DMS 273 (cell line): Measurements from ENCODE around the gene DEFB115.
"Not testable (repeated sequence)": the region's sequence is repeated elsewhere in the genome, so short reads cannot be mapped to it uniquely, and the experiment has no call there.

Source experiments
- DNase-seq: peaks from one replicate; lab custom pipeline; 2025; ENCODE audit not compliant: unreplicated experiment; lab: John Stamatoyannopoulos, UW

The DEFB115 gene, protein sequence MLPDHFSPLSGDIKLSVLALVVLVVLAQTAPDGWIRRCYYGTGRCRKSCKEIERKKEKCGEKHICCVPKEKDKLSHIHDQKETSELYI

DNA sequence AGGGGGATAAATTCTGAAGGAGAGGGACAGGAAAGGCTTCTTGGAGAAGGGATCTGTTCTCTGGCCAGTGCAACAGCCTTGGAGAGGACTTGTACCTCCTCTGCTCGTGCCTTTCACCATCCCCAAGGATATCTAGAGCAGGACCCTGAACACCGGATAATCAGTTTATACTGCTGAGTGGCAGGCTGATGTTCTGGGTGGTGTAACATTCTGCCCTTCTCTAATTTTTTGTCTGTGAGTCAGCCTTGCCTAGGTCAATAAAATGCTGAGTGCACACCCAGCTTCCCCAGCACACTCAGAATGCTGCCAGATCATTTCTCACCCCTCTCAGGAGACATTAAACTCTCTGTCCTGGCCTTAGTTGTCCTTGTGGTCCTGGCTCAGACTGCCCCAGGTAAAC, at the start of gene DEFB115:
DEFB115 (plus strand) TSS at position 301 of the 400 bp plus-strand sequence; CDS start at position 301, 0 bp downstream.
- no peak for DNase-seq

DNA sequence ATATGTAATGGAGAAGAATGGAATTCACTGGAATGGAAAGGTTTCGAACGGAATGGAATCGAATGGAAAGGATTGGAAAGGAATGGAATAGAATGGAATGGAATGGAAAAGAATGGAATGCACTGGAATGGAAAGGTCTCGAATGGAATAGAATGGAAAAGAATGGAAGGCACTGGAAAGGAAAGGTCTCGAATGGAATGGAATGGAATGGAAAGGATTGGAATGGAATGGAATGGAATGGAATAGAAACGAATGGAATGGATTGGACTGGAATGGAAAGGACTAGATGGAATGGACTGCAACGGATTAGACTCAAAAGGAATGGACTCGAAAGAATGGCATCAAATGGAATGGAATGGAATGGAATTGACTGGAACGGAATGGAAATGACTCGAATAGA, 20.5 kb upstream of the DEFB115 start:
- DNase-seq: no peak

DNA sequence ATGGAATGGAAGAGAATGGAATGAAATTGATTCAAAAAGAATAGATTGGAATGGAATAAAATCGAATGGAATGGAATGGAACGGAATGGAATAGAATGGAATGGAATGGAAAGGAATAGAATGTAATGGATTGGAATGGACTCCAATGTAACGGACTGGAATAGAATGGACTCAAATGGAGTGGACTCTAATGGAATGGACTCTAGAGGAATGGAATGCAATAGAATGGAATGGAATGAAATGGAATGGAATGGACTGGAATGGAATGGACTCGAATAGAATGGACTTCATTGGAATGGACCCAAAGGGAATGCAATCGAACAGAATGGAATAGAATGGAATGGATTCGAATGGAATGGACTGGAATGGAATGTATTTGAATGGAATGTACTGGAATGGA, 19.7 kb upstream of the DEFB115 start:
- DNase-seq: no peak

DNA sequence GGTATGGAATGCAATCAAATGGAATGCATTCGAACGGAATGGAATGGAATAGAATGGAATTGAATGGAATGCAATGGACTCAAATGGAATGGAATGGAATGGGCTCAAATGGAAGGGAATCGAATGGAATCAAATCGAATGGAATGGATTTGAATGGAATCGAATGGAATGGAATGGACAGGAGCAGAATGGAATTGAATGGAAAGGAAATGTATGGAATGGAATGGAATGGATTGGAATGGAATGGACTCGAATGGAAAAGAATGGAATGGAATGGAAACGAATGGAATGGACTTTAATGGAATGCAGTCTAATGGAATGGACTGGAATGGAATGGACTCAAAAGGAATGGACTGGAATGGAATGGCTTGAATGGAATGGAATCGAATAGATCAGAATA, 18.3 kb upstream of the DEFB115 start:
- no peak for DNase-seq

DNA sequence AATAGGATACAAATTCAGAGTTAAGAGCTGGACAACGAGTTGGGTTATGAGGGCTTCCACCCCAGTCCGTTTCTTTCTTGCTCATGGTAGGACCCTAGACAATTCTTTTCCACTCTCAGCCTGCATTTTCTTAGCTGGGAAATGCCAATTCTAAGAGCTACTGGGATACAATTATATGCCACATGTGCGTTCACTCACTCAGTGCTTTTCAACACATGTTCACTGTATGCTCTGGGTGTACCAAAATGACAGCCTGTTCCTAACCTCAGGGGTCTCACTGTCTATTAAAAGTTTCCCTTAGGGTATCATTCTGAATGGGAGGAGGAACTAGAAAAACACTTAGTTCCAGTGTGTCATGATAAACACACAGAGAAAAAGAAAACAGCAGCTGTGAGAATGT, 505 bp upstream of the DEFB115 start:
- no peak for DNase-seq

DNA sequence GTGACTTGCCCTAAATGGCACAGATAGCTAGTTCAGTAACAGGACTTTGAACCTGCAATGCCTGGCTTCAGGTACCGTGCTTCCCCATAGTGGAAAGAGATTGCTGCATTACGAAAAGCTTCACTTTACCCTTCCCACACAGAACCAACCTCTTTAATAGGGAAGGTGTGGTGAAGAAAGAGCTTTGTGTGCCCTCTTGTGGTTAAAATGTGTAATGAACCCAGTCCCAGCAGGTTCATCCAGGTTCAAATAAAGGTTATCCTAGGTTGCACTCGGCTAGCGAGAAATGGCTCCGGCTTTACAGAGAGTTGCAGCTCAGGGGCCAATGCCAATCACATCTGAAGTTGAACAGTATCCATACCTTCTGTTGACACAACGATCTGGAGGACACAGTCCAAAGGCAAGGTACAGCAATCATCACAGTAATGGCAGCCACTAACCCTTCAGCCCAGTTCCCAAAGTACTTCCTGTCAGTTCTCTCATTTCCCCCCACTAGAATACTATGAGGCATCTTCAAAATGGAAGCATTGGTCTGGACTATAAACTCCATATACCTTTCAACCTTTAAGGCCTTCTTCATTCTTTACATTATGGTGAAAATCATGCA, 3.0 kb downstream of the DEFB115 start:
- DNase-seq: peak; percentile 53

DNA sequence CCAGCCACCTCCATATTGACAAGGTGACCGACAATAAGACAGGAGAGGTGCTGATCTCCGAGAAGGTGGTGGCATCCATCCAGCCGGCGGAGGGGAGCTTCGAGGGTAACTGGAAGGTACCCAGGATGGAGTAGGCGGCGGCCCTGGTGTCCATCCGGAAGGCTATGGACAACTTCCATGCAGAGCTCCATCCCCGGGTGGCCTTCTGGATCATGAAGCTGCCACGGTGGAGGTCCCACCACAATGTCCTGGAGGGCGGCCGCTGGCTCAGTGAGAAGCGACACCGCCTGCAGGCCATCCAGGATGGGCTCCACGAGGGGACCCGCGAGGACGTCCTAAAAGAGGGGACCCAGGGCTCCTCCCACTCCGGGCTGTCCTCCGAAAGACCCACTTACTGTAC, 17.0 kb downstream of the DEFB115 start:
- DNase-seq: no peak

DNA sequence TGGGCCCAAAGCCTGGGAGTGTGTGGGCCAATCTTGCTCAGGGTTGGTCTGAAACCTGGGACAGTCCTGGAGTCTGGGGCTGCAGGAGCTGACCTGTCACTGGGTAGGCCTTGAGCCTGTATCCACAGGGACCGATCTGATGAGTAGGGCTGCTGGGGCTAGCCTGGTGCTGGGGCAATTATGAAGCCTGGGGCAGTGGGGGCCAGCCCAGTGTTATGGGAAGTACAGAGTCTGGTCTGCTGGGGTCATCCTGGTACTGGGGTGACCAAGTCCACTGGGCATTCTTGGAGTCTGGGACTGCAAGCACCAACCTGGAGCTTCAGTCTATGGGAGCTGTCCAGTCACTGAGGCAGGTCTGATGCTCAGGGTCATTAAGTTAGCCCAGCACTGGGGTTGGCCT, 20.7 kb downstream of the DEFB115 start:
- DNase-seq: no peak

DNA sequence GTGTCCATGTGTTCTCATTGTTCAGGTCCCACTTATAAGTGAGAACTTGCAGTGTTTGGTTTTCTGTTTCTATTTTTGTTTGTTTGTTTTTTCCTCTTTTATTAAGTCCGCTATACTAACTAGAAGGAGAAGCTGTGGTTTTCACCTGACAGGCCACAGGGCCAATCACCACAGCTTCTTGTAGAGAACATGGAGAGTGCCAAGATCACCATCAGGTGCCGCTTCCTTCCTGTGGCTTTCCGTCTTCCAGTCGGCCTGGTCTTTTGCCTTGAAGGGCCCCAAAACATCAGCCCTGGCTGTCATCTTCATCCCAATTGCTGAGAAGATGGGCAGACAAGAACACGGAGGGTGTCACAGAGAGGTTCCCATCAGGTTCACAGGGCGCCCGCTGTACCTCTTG, 27.5 kb downstream of the DEFB115 start:
- not testable (repeated sequence) for DNase-seq

DNA sequence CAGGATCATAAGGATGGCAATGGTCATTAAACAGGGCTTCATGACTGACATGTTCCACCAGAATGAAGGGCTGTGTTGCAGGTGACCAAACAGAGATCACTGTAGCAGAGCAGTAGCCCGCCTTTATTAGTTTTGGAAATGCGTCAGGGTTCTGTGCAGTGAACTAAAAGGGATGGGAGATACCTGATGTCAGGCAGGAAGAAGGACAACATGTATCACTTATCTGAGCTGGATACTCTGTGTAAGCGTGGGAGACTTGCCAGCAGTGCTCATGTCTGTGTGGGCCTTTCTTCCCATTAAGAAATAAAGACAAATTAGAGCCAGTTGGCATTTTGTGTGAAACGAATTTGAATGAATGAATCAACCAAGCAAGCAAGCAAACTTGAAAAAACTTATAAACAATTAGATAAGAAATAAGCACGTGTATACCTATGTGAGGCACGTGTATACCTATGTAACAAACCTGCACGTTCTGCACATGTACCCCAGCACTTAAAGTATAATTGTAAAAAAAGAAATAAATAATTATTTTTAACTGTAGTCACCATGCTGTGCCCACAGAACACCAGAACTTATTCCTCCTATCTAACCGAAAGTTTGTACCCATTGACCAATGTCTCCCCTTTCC, 51.2 kb downstream of the DEFB115 start, which contains the start of gene DEFB116:
DEFB116 (minus strand) TSS at position 51 of the 628 bp plus-strand sequence; CDS start at position 51, 0 bp downstream.
- DNase-seq: no peak
